Urinary bladder (tissue), 4 donors: ENCODE results near the gene TACR1. TPM values are rescaled to one million over a fixed set of nuclear protein-coding genes. Genes with fewer than 3 reads are reported as not detected.
"Not testable (repeated sequence)": the region's sequence is repeated elsewhere in the genome, so short reads cannot be mapped to it uniquely, and the experiment has no call there.

ENCODE experiments used
- DNase-seq: peaks from one replicate; pipeline ENCODE4 v3.0.0-alpha.2; 2015; ENCODE audit errors: extremely low spot score
- H3K27ac ChIP-seq: one replicate; pipeline ENCODE4 v1.5.1; 2013; ENCODE audit warnings: low read depth, mild to moderate bottlenecking, moderate library complexity
- H3K36me3 ChIP-seq: one replicate; pipeline ENCODE4 v1.6.1; 2013; ENCODE audit warnings: mild to moderate bottlenecking, moderate library complexity; ENCODE audit not compliant: insufficient read depth
- H3K4me1 ChIP-seq: one replicate; pipeline ENCODE4 v1.6.1; 2013; ENCODE audit warnings: mild to moderate bottlenecking, moderate library complexity; ENCODE audit not compliant: insufficient read depth
- H3K4me3 ChIP-seq: one replicate; pipeline ENCODE4 v1.5.1; 2013; ENCODE audit warnings: low read depth, low read length
- WGBS: extraction: QIAGEN DNeasy Blood & Tissue Kit; methylation state at CpG from one replicate; pipeline ENCODE4 v1.1.7; 2013; 5-methylcytosine and 5-hydroxymethylcytosine counted together
- polyA plus RNA-seq: library from polyadenylated mRNA; stranded (reverse); fragments of 200-250 nt; gene quantifications from one replicate; pipeline ENCODE4 v1.2.3, GENCODE V29; 2013
- total RNA-seq: library from RNA; depleted of rRNA; stranded (reverse); fragments of >200 nt; gene quantifications from one replicate; pipeline ENCODE4 v1.2.3, GENCODE V29; 2014
- donor health status: healthy with polysubstance abuse.
- donor health status: healthy.

TACR1 gene
- total and polyA plus RNA-seq, 2 donors: 1.9 to 3.4 TPM

GRCh38 chr2:75177427-75177826 lies 21.9 kb downstream of the TACR1 start:
- DNase-seq: no peak
- Histone ChIP-seq H3K27ac (no peak overlapping the region), H3K4me1 (no peaks in the 10 kb centered on the region), H3K36me3 (no peaks in the 10 kb centered on the region), H3K4me3 (no peak overlapping the region)
- 72% methylated on average over 2 of the region's 2 CpGs for WGBS

DNA sequence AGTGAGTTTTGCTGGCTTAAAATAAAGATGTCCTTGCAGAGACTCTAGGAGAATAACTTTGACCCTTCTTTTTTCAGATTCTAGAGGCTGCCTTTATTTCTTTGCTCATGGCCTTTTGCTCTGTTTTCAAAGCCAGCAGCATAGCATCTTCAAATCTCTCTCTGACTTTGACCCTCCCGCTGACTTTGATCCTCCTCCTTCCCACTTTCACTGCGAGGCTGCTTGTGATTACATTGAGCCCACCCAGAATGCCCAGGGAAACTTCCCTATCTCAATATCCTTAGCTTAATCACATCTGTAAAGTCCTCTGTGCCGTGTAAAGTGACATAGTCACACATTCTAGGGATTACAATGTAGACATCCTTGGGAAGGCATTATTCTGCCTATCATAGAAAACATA lies 23.9 kb downstream of the TACR1 start:
- no peak for DNase-seq
- H3K4me1 ChIP-seq: no peaks in the 10 kb centered on the region
- H3K4me3 ChIP-seq: no peak overlapping the region
- no peak overlapping the region for H3K27ac ChIP-seq
- 39% methylated on average over 3 of the region's 3 CpGs for WGBS
- H3K36me3 ChIP-seq: no peaks in the 10 kb centered on the region

GRCh38 chr2:75174981-75175380 lies 24.3 kb downstream of the TACR1 start:
- 92% methylated on average over 2 of the region's 2 CpGs for WGBS
- Histone ChIP-seq H3K4me1 (no peaks in the 10 kb centered on the region), H3K36me3 (no peaks in the 10 kb centered on the region), H3K27ac (no peak overlapping the region), H3K4me3 (no peak overlapping the region)
- no peak for DNase-seq

DNA sequence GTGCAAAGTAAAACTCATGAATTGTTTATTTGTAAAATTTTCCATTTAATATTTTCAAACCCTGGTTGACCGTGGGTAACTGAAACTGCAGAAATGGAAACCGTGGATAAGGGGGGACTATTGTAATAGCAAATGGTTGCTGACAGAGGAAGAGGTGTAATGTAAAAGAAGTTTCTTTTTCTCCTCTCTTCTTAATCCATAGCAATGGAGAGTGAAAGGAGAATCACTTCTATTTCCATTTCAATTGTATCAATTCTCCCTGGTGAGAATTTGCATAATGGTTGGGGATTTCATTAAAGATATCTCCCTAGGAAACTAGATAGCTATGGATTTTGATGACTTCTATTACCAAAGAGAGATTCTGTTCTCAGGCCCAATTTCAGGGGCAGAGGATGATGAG lies 24.8 kb downstream of the TACR1 start:
- no peaks in the 10 kb centered on the region for H3K4me1 ChIP-seq
- H3K27ac ChIP-seq: no peak overlapping the region
- WGBS: 70% methylated on average over 2 of the region's 2 CpGs
- no peaks in the 10 kb centered on the region for H3K36me3 ChIP-seq
- no peak for DNase-seq
- no peak overlapping the region for H3K4me3 ChIP-seq

DNA sequence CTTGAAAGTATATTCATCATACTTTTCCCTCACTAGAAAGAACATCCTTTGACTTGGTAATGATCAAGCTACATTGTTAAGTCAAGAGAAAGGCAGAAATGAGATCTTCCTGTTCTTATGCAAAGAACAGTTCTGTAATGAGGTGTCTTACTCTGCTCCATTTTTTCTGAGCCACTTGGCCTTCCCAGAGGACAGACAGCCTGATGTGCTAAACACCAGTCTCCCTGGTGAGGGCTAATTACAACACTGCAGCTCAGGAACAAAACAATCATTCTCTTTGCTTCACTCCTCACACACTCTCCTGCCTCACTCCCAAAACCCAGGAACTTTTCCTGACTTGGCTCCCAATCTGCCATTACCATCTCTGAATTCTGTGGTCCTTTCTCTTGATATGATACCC lies 25.6 kb downstream of the TACR1 start:
- Histone ChIP-seq H3K36me3 (no peaks in the 10 kb centered on the region), H3K27ac (no peak overlapping the region), H3K4me1 (no peaks in the 10 kb centered on the region), H3K4me3 (no peak overlapping the region)
- DNase-seq: no peak

DNA sequence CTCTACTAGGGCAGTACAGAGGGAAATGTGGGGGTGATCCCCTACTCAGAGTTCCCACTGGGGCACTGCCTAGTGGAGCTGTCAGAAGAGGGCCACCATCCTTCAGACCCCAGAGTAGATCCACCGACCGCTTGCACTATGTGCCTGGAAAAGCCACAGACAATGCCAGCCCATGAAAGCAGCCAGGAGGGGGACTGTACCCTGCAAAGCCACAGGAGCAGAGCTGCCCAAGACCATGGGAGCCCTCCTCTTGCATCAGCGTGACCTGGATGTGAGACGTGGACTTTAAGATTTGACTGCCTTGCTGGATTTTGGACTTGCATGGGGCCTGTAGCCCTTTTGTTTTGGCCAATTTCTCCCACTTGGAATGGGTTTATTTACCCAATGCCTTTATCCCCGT lies 27.9 kb downstream of the TACR1 start:
- WGBS: 94% methylated on average over 5 of the region's 5 CpGs
- H3K27ac ChIP-seq, H3K4me3 ChIP-seq, H3K4me1 ChIP-seq, H3K36me3 ChIP-seq, DNase-seq: not testable (repeated sequence)

DNA sequence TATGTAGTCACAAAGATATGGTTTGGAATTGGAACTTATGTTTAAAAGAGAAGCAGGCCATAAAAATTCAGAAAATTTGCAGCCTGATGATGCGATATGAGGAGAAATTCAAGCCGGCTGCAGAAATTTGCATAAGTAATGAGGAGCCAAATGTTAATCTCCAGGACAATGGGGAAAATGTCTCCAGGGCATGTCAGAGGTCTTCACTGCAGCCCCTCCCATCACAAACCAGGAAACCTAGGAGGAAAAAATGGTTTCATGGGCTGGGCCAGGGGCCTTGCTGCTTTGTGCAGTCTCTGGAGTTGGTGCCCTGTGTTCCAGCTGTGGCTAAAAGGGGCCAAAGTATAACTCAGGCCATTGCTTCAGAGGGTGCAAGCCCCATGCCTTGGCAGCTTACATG lies 28.4 kb downstream of the TACR1 start:
- no peak overlapping the region for H3K27ac ChIP-seq
- WGBS: 95% methylated on average over 2 of the region's 2 CpGs
- H3K4me1 ChIP-seq: no peaks in the 10 kb centered on the region
- DNase-seq: no peak
- no peaks in the 10 kb centered on the region for H3K36me3 ChIP-seq
- no peak overlapping the region for H3K4me3 ChIP-seq

DNA sequence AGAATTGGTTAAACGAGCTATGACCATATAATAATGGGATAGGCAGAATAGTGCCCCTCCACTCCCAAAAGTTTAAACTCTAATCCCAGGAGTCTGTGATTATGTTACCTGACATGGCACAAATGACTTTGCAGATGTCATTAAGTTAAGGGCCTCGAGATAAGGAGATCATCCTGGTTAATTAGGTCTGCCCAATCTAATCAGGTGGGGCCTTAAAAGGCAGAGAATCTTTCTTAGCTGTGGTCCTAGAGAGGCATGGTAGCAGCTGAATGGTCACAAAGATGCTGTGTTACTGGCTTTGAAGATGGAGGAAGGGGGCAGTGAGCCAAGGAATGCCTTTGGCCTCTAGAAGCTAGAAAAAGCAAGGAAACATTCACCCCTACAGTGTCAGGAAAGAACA lies 31.1 kb downstream of the TACR1 start:
- Histone ChIP-seq H3K4me3 (no peak overlapping the region), H3K27ac (no peak overlapping the region), H3K36me3 (no peaks in the 10 kb centered on the region), H3K4me1 (no peaks in the 10 kb centered on the region)
- DNase-seq: no peak
- WGBS: 55% methylated on average over 2 of the region's 2 CpGs

DNA sequence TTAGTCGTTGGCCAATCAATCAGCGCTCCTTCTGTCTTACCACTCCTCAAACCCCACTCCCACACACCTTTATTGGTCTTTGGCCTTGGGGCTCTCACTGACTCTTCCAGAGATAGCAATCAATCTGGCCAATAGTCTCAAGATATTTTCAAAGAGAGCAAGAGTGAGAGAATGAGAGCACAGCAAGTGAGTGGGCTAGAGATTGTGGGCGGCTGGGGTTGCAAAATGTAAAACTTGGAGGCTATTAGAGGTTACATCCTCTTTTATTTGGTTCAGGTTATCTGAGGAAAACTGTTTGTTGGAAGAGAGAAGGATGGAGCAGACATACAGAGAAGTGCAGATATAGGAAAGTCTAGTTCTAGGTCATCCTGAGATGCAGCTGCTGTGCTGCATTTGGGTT lies 32.8 kb downstream of the TACR1 start:
- no peak overlapping the region for H3K4me3 ChIP-seq
- no peak for DNase-seq
- no peak overlapping the region for H3K27ac ChIP-seq
- 91% methylated on average over 3 of the region's 3 CpGs for WGBS
- no peaks in the 10 kb centered on the region for H3K36me3 ChIP-seq
- H3K4me1 ChIP-seq: no peaks in the 10 kb centered on the region

- 37% methylated on average over 2 of the region's 2 CpGs for WGBS
- H3K27ac ChIP-seq: no peak overlapping the region
- no peak overlapping the region for H3K4me3 ChIP-seq
These were observed 36.4 kb downstream of the TACR1 start for GRCh38 chr2:75162897-75163296.

GRCh38 chr2:75162259-75162658 lies 37.1 kb downstream of the TACR1 start:
- no peaks in the 10 kb centered on the region for H3K4me1 ChIP-seq
- H3K27ac ChIP-seq: no peak overlapping the region
- no peak overlapping the region for H3K4me3 ChIP-seq
- DNase-seq: no peak
- H3K36me3 ChIP-seq: no peaks in the 10 kb centered on the region

More at GRCh38 chr2:75162897-75163296, 36.4 kb downstream of the TACR1 start:
- Histone ChIP-seq H3K4me1 (no peaks in the 10 kb centered on the region), H3K36me3 (no peaks in the 10 kb centered on the region)
- DNase-seq: no peak

DNA sequence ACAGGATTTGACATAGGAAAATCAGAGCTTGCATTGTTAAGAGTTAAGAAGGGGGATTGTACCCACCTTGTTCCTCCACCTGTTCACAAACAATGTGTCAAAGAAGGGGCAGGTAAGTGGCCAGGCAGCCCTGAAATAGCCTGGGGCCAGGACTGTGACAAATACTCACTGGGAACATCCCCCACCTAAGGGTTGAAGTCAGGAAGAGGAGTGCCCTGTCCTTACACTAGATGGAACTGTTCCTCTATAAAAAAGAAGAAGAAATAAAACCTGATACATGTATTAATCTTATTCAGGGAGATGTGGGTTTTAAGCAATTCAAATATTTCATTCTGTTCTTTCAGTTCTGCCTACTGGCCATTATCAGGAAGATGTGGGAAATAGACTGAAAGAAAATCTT lies 41.9 kb downstream of the TACR1 start:
- no peak overlapping the region for H3K27ac ChIP-seq
- no peak for DNase-seq

DNA sequence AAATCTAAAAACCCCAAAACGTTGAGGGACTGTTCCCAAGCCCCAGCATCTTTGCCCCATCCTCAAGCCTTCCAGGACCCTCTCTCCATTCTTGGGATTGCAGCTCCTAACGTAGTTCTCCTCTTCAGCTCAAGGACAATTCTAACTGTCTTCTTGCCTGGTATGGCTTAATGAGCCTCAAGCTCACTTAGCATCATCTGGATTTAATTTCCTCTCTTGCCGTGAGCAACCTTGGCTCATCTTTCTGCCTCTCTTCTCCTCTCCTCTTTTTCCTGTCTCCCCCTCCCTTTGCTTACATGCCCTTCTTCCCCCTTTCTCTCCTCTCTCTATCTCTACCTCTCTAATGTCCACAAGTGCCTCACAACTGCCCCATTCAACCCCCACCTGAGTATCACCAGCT lies 44.2 kb downstream of the TACR1 start:
- H3K36me3 ChIP-seq: no peaks in the 10 kb centered on the region
- WGBS: 64% methylated on average over 3 of the region's 3 CpGs
- no peak overlapping the region for H3K27ac ChIP-seq
- no peak for DNase-seq
- H3K4me1 ChIP-seq: peaks cover 1% of the 10 kb centered on the region
- H3K4me3 ChIP-seq: no peak overlapping the region

More for the DNA sequence above, 41.9 kb downstream of the TACR1 start:
- Histone ChIP-seq H3K4me3 (no peak overlapping the region), H3K4me1 (peaks cover 1% of the 10 kb centered on the region), H3K36me3 (no peaks in the 10 kb centered on the region)

DNA sequence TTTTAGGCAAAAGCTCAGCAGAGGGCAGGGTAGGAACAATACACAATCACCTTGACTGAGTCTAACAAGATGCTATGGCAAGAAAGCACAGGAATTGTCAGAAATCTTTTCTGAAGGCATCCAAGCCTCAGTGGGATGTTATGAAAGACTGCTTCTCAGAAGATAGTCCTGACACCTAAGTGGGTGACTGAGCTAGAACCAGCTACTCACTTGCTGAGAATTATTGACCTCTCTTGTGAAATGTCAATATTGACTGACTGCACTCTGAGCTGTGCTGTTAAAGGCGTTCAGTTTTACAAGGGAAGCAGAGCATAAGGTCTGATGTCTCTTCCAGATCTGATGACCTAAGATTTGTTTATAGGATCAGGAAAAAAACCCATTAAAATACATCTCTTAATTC lies 46.1 kb downstream of the TACR1 start:
- Histone ChIP-seq H3K27ac (no peak overlapping the region), H3K4me3 (no peak overlapping the region), H3K36me3 (no peaks in the 10 kb centered on the region), H3K4me1 (peaks cover 1% of the 10 kb centered on the region)
- WGBS: 65% methylated on average over 1 of the region's 1 CpG
- DNase-seq: no peak

- WGBS: 83% methylated on average over 3 of the region's 3 CpGs
- not testable (repeated sequence) for H3K4me1 ChIP-seq, H3K36me3 ChIP-seq, DNase-seq, H3K27ac ChIP-seq, H3K4me3 ChIP-seq
These were observed 47.1 kb downstream of the TACR1 start for GRCh38 chr2:75152243-75152642.
